Measurements from ENCODE around the gene HELT. TPM values are rescaled to one million over a fixed set of nuclear protein-coding genes. Genes with fewer than 3 reads are reported as not detected.
"Not testable (repeated sequence)": the region's sequence is repeated elsewhere in the genome, so short reads cannot be mapped to it uniquely, and the experiment has no call there.

HELT gene
- total RNA-seq, 6 experiments from 2014 or later: not detected

DNA sequence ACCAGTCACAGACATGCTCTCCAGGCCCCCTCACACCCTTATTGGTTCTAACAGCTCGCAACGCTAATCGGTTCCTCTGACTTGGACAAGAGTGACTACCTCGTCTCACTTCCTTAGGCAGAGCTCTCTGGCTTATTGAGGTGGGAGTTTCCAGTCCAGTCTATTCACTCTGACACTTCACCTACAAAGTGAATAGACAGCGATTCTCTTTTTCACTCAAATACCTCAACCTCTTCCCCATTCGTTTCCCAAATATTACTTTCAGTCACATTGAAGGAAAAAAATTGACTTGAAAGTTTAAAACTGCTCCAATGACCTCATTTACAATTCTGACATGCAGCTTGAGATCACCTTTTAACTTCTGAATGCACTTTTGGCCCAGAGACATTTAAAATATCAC is 17.7 kb downstream of the HELT start:
- H3K27me3 Mint-ChIP-seq (ENCODE audit: insufficient read depth): peaks cover 38% of the 10 kb centered on the region

DNA sequence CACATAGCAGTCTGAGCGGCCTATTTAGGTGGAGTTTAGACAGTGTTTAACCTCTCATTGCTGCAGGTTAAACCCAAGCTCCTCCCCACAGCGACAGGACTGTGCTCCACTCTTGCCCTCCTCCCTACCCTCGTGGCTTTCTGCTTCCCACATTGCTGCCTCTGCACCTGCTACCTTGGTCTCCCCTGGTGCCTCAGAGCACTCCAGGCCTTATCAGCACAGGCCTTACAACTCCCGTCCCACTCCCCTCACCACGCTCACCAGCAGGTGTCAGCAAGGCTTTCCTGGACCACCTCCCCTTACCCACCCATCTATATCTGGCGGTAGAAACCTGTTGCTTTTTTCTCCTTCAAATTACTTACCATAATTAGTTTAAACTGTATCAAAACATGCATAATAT is 18.6 kb downstream of the HELT start:
- no peak for TF ChIP-seq CTCF (IDR thresholded peaks at IDR 0.05)
- no peaks in the 10 kb centered on the region for H3K36me3 Mint-ChIP-seq (ENCODE audit: low read depth)
- no peak overlapping the region for H3K27ac Mint-ChIP-seq
- no peak overlapping the region for H3K4me3 Mint-ChIP-seq
- H3K9me3 Mint-ChIP-seq: no peaks in the 10 kb centered on the region
- H3K4me1 Mint-ChIP-seq (ENCODE audit: low read depth): peaks cover 6% of the 10 kb centered on the region
- peaks cover 32% of the 10 kb centered on the region for H3K27me3 Mint-ChIP-seq (ENCODE audit: insufficient read depth)
- DNase-seq: no peak

More for the DNA sequence above, 17.7 kb downstream of the HELT start:
- Mint-ChIP-seq H3K27ac (no peak overlapping the region), H3K4me3 (no peak overlapping the region), H3K36me3 (ENCODE audit: low read depth) (no peaks in the 10 kb centered on the region), H3K4me1 (ENCODE audit: low read depth) (peaks cover 6% of the 10 kb centered on the region), H3K9me3 (no peaks in the 10 kb centered on the region)
- DNase-seq: no peak
- no peak for TF ChIP-seq CTCF (IDR thresholded peaks at IDR 0.05)

- peak; percentile 87 for TF ChIP-seq CTCF (IDR thresholded peaks at IDR 0.05)
Observed at GRCh38 chr4:185039508-185040273, 21.4 kb downstream of the HELT start.

GRCh38 chr4:185040523-185040922 is 22.2 kb downstream of the HELT start:
- no peak for DNase-seq
- Mint-ChIP-seq H3K9me3 (no peaks in the 10 kb centered on the region), H3K36me3 (ENCODE audit: low read depth) (no peaks in the 10 kb centered on the region), H3K4me1 (ENCODE audit: low read depth) (peaks cover 6% of the 10 kb centered on the region), H3K27ac (no peak overlapping the region), H3K4me3 (no peak overlapping the region), H3K27me3 (ENCODE audit: insufficient read depth) (peaks cover 25% of the 10 kb centered on the region)
- no peak for TF ChIP-seq CTCF (IDR thresholded peaks at IDR 0.05)

More at GRCh38 chr4:185039508-185040273, 21.4 kb downstream of the HELT start:
- Mint-ChIP-seq H3K4me3 (peak overlapping the region; percentile 73), H3K36me3 (ENCODE audit: low read depth) (no peaks in the 10 kb centered on the region), H3K27ac (no peak overlapping the region), H3K4me1 (ENCODE audit: low read depth) (peaks cover 6% of the 10 kb centered on the region), H3K9me3 (no peaks in the 10 kb centered on the region), H3K27me3 (ENCODE audit: insufficient read depth) (peaks cover 26% of the 10 kb centered on the region)
- peak; percentile 43 for DNase-seq

GRCh38 chr4:185050286-185050685 is 32.0 kb downstream of the HELT start:
- H3K9me3 Mint-ChIP-seq; DNase-seq; H3K36me3 Mint-ChIP-seq (ENCODE audit: low read depth); H3K4me3 Mint-ChIP-seq; H3K4me1 Mint-ChIP-seq (ENCODE audit: low read depth); H3K27ac Mint-ChIP-seq: not testable (repeated sequence)
- H3K27me3 Mint-ChIP-seq (ENCODE audit: insufficient read depth): peaks cover 28% of the 10 kb centered on the region

DNA sequence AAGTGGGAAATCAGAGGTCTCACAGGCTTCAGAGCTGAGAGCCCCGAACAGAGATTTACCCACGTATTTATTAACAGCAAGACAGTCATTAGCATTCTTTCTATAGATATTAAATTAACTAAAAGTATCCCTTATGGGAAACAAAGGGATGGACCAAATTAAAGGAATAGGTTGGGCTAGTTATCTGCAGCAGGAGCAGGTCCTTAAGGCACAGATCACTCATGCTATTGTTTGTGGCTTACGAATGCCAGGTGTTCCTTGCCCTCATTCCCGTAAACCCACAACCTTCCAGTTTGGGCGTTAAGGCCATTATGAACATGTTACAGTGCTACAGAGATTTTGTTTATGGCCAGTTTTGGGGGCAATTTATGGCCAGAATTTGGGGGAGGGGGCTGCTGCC is 33.0 kb downstream of the HELT start:
- H3K4me3 Mint-ChIP-seq; H3K36me3 Mint-ChIP-seq (ENCODE audit: low read depth); H3K4me1 Mint-ChIP-seq (ENCODE audit: low read depth); H3K9me3 Mint-ChIP-seq; H3K27ac Mint-ChIP-seq; DNase-seq: not testable (repeated sequence)
- peaks cover 25% of the 10 kb centered on the region for H3K27me3 Mint-ChIP-seq (ENCODE audit: insufficient read depth)
